ENCODE measurements around the gene CELA3A.
"Not testable (repeated sequence)": the region's sequence is repeated elsewhere in the genome, so short reads cannot be mapped to it uniquely, and the experiment has no call there.

Gene CELA3A, protein sequence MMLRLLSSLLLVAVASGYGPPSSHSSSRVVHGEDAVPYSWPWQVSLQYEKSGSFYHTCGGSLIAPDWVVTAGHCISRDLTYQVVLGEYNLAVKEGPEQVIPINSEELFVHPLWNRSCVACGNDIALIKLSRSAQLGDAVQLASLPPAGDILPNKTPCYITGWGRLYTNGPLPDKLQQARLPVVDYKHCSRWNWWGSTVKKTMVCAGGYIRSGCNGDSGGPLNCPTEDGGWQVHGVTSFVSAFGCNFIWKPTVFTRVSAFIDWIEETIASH

DNA sequence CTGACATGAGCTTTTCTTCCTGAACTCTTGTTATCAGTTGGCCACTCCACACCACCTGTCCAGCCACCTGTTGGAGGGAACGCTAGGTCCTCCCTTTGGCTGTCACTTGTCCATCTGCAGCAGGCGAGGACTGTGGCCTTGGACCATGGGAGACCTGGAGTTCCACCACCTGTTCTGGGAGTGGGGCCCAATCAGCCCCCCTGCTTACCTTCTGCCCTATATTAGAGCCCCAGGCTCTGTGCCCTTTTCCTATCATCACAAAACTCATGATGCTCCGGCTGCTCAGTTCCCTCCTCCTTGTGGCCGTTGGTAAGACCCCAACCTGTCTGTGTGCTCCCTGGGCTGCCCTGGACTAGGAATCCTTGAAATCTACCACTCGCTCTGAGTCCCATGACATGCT lies at the start of gene CELA3A:
TSS of gene CELA3A (plus strand) at position 249 of the 400 bp plus-strand sequence. CDS start at position 267, 18 bp downstream.
- DNase-seq (ENCODE audit: low spot score): no peak

DNA sequence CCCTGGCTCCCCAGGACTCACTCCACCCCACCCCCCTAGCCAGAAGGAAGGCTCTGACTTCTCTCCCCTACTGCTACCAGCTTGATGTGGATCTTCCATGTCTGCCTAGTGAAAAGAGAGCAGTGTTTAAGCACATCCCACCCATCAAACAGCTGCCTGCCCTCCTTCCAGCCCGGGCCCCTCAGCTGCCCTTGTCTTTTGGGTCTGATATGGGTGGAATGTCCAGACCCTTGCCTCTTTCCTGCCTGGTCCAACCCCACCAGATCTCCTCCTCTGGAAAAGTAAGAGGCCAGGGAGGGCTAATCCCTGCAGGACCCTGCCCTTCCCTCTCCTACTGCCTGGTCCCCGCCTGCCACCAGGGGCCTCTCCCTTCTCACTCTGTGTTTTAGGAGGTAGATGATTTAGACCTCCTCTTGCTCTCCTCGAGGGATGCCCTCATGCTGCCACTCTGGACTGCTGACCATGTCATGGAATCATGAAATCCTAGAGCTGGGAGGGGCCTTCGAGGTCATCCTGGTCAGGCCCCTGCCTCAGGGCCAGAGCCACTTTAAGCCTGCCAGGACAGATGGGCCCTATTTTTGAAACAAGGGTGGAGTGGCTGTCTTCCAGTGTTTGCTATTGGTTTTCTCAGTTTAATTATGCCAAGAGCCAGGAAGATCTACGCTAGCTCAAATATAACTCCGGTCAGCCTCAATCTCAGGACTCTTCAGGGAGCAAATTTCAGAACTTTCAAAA lies 48.5 kb upstream of the CELA3A start:
- DNase-seq (ENCODE audit: low spot score): no peak

DNA sequence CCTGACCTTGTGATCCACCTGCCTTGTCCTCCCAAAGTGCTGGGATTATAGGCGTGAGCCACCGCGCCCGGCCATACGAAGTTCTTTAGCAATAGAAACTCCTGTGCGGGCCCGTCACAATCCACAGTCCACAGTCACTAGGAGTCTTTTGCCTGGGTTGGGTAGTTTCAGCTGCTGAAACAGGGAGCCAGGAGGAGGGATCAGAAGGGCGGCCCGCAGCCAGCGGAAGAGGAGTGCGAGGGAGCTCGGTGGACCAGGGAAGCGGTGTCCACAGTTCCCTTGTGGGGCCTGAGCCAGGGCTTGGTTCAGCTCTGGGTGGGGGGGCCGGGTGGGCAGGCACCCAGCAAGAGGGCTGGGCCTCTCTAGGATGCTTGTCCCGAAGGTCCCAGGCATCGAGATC lies 46.4 kb upstream of the CELA3A start:
- no peak for DNase-seq (ENCODE audit: low spot score)

DNA sequence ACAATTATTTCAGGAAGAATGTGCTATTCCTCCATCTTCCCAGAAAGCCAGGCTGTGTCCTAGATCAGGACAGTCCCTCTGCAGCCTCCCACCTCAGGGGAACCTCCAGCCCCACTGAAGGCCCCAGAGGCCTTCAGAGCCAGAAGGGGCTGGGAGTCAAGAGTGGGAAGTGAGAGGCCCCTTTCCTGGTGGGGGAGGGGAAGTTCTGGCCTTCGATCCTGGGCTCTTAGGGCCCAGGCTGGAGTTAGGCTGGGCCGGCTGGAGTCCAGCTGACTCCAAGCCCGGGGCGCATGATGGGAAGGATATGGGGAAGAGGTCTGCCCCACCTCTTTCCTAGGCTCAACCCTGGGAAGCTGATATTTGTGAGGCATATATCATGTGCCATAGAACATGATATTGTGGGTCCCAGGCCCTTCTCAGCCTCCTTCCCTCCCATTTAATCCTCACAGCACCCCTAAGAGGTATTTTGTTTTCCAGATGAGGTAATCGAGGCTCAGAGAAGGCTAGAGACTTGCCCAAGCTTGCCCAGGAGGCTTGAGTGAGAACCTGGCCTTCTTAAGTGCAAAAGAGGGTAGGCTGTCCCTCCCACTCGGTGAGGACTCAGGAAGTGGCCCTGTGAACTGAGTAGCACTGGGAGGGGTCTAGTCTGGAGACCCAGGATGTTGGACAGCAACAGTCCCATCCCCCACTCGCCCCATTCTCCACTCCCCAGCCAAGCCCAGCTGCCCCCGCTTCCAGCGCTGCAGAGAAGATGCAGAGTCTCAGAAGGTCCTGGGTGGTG lies 45.8 kb upstream of the CELA3A start:
- DNase-seq (ENCODE audit: low spot score): no peak

DNA sequence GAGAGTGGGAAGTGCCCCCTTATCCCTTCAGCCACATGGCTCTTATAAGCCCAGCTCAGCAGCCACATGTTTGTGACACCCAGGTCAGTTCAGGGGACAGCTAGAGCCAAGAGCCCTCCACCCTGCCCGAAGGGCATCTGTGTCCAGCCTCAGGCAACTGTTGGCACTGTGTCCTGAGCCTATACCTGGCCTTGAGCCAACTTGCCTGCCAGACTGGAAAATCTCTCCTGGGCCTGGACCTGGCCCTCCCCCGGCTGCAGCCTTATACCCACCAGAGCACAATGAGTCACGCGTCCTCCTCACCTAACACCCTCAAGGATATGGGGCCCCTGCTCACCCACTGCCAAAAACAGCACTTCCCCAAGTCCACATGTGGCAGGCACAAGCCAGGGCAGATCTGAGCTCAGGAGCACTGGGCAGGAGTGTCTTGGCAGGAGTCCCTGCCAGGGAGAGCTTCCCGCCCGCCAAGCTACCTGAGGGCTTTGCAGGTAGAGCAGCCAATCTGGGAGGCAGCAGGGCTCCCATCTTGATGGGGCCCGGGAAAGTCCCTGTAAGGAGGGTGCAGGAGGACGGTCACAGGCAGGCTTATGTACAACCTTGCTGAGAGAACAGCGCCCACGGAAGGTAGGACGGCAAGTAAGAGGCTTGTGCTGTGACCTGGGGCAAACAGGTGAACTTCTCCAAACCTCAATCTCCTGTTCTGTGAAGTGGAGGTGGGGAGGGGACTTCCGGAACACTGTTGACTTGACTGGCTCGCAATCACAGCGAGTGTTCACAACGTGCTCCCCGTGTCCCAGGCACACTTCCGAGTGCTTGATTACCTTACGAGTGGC lies 44.5 kb upstream of the CELA3A start:
- DNase-seq (ENCODE audit: low spot score): no peak

DNA sequence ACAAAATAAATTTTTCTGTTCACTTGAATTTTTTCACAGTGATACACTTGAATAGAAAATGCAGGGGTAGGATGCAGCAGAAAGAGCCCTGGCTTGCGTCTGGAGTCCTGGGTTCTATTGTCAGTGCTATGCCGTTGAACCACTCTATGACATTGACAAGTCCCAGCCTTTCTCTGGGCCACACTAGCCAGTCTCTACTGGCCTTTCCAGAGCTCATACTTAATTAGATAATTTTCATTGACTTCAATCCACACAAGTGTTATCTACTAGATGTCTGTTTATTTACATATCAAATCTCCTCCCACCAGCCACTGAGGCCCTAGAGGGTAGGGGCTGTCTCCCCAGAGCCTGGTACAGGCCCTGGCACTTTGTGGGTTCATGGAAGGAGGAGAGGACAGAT lies 40.1 kb upstream of the CELA3A start:
- no peak for DNase-seq (ENCODE audit: low spot score)

DNA sequence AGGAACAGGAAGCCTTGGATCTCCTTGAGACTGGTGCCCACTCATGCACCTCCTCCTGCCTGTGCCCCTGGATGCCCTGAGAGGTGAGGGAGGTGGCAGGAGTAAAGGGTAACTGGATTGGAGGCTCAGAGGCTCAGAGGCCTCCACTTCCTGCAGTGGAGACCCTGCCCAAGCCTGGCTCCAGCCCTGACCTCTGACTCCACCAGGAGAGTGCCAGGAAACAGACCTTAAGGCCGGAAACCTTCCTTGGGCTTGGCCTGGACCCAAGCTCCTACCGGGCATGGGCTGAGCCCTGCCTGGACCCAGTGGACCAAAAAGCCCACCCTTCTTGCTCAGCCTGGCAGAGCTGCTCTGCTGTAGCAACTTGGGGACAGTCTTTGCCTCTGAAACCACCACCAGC lies 39.7 kb upstream of the CELA3A start:
- no peak for DNase-seq (ENCODE audit: low spot score)

DNA sequence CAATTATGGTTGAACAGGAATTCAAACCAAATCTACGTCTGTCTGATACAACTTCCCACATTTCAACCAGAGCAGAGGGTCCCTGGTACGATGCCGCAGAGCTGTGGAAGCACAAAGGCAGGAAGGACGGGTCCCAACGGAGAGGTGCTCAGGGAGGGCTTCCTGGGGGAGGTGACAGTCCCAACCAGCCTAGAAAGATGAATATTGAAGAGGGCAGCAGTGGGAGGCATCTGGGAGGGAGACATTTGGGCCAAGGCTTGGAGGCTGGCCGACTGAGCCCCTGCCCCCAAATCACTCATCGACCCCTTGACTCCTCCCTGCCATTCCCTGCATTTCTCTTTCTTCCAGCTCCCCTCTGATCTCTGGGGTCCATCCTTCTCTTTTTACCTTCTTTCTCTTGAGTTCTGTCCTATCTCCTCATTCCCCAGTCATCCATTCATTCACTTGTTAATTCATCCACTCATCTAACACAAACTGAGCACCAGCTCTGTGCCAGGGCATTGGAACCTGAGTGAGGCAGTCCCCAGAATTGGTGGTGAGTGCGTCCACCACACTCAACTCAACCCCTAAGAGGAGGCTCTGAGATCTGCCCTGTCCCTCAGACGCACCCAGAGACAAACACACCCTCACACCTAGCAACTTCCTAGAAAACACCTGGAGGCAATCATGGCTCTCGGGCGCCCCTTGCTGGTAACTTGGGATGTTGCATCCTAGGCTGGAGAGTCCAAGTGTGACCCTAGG lies 37.8 kb upstream of the CELA3A start:
- DNase-seq (ENCODE audit: low spot score): peak; percentile 39

DNA sequence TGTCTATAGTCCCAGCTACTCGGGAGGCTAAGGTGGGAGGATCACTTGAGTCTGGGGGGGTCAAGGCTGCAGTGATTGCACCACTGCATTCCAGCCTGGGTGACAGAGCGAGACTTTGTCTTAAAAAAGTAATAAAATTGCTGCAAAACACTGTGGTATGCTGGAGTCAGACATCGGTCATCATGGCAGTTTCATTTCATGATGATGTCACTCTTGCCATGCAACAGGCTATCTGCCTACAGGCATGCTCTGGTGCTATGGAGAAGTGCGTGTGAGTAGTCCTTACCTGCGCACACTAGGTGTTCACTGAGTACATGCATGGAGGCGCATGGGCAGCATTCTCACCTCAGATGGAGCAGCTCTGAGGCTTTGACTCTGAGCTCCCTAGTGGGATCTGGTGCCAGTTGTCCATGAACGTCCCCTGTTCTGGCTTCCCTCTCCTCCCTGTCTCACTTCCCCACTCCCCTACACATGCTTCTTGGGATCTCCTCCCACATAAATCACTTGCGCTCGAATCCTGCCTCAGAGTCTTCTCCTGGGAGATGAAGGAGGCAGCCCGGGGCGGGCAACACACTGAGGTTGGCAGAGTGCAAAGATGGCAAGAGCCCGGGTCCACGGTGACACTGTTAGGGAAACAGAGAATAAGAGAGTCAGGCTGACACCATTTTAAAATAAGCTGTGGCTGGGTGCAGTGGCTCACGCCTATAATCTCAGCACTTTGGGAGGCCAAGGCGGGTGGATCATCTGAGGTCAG lies 35.0 kb upstream of the CELA3A start:
- no peak for DNase-seq (ENCODE audit: low spot score)

DNA sequence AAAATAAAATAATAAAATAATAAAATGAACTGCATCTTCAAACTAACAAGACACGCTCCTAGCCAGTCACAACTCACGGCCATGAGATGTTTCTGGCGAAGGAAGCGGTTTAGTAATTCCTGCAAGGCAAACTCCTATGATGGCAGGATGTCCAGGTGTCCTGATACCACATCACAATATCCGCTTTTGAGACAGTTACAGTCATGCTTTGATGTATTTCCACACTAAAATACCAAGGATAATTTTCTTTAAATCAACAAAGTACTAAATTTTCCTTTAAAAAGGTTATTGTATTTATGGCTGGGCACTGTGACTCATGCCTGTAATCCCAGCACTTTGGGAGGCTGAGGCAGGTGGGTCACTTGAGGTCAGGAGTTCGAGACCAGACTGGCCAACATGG lies 34.2 kb upstream of the CELA3A start:
- not testable (repeated sequence) for DNase-seq (ENCODE audit: low spot score)

DNA sequence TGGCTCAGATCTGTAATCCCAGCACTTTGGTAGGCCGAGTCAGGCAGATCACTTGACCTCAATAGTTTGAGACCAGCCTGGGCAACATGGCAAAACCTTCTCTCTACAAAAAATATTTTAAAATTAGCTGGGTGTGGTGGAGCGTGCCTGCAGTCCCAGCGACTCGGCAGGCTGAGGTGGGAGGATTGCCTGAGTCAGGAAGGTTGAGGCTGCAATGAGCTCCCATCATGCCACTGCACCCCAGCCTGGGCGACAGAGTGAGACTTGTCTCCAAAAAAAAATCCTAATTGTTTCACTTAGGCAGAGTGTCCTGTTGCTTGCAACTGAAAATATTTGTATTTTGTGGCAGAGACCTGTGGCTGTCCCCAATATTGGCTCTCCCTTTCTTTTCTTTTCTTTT lies 32.4 kb upstream of the CELA3A start:
- not testable (repeated sequence) for DNase-seq (ENCODE audit: low spot score)

DNA sequence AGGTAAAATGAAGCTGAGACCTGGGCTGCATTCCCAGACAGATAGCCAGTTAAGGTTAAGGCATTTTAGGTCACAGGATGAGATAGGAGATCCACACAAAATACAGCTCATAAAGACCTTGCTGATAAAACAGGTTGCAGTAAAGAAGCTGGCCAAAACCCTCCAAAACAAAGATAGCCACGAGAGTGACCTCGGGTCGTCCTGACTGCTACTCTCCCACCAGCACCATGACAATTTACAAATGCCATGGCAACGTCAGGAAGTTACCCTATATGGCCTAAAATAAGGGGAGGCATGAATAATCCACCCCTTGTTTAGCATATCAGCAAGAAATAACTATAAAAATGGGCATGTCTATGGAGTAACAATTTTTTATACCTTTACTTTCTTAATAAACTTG lies 30.9 kb upstream of the CELA3A start:
- not testable (repeated sequence) for DNase-seq (ENCODE audit: low spot score)

DNA sequence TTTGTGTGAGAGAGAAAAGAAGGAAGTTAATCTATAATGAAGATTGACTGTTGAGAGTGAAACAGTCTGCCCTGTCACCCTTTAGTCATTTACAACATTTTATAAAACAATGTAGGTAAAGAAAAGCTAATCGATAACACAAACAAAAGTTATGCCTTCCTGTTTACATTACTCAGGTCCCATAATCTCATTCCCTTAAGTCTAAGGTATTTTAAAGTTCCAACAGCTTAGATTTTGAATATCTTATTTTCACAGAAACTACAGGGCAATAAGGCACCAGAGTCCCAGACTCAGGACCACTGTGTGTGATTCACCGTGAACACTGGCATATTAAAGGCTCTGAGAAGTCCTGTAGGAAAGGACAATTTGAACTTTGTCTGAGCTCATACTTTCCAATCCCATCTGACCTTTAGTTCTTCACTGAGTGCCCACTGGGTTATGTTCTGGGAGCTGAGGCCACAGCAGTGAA lies 28.4 kb upstream of the CELA3A start:
- not testable (repeated sequence) for DNase-seq (ENCODE audit: low spot score)

DNA sequence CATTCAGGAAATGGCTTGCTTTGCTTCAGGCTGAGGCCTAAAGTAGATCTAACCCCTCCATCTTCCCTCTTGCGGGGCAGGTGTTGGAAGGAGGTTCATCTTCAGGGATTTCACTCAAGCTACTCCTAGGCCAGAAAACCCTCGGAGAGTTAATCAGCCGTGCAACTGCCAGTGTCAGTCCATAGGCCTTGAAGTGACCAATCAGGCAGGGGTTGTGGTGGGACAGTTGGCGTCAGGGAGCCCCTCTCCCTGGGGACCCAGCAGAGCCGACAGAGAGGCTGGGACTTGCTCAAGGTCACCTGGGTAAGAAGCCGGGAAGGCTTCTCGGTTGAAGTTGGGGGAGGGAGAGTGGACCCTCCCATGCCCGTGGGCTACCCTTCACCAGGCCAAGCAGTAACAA lies 27.5 kb upstream of the CELA3A start:
- not testable (repeated sequence) for DNase-seq (ENCODE audit: low spot score)

DNA sequence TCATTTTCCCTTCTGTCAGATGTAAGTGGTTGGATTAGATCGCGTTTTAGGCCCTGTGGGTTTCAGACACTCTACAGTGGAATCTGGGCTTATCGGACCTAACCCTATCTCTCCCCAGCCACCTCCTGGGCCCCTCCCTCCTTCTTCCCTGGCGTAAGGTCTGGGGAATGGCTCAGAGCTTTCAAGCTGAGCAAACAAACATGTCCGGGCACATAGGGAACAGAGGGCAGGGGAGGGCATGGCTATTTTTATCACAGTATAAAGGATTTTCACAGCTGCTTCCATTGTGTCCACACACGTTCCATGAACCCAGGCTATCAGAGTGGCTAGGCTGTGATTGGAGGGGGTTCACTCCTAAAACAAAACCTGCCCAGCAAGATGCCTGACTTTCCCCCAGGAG lies 26.8 kb upstream of the CELA3A start:
- DNase-seq (ENCODE audit: low spot score): not testable (repeated sequence)

DNA sequence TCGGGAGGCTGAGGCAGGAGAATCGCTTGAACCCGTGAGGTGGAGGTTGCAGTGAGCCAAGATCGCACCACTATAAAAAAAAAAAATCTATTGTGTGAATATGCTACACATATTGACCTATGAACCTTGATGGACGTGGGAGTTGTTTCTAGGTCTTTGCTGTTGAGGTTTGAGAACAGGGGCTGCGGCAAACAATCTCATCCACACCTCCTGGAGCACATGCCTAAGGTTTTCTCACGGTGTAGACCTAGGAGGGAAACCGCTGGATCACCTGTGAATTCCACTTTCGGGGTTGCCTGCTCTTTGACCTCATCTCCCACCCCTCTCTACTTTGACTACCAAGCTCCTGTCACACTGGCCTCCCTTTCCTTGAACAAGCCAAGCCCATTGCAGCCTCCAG lies 26.2 kb upstream of the CELA3A start:
- DNase-seq (ENCODE audit: low spot score): not testable (repeated sequence)

DNA sequence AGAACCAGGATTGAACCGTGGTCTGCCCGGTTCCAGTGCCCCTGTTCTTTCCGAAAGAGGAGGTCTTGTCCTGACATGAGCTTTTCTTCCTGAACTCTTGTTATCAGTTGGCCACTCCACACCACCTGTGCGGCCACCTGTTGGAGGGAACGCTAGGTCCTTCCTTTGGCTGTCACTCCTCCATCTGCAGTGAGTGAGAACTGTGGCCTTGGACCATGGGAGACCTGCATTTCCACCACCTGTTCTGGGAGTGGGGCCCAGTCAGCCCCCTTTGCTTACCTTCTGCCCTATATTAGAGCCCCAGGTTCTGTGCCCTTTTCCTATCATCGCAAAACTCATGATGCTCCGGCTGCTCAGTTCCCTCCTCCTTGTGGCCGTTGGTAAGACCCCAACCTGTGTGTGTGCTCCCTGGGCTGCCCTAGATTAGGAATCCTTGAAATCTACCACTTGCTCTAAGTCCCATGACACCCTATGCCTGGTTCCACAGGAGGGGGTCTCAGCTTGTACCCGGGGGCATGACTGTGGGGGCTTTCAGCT lies 24.7 kb upstream of the CELA3A start, which contains the start of gene CELA3B:
TSS of gene CELA3B (plus strand) at position 320 of the 537 bp plus-strand sequence. CDS start at position 338, 18 bp downstream.
- not testable (repeated sequence) for DNase-seq (ENCODE audit: low spot score)

DNA sequence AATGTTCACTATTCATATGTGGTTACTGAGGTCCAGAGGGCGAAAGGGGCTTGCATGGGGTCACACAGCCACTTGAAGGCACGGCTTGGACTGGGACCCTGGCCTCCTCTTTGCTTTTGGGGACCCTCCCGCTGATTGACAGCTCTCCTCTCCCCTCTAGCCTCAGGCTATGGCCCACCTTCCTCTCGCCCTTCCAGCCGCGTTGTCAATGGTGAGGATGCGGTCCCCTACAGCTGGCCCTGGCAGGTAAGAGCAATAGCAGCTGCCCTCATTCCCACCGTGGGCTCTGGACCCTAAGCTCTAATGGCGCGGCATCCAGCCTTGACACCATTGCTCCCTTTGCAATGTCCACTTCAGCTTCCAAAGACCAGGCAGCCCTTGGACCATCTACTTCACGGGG lies 23.2 kb upstream of the CELA3A start:
- not testable (repeated sequence) for DNase-seq (ENCODE audit: low spot score)

DNA sequence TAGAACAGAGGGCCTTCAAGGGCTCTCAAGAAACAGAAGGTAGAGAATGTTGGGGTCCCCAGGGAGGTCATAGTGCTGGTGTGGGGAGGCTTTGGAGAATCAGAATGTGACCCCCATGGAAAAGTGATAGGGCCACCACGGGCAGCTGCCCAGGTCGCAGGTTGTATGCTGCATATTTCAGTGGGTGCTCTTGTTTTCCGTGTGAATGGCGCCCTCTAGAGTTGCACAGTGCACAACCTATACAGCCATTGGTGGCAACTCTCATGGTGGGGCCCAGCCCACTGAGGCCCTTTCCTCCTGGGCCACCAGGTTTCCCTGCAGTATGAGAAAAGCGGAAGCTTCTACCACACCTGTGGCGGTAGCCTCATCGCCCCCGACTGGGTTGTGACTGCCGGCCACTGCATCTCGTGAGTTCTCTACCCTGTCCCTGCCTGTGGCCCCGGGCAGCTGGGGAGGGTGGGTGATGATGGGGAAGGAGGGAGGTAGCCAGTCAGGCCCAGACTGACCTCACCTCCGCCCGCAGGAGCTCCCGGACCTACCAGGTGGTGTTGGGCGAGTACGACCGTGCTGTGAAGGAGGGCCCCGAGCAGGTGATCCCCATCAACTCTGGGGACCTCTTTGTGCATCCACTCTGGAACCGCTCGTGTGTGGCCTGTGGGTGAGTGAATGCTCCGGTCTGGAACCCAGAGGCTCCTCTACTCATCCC lies 20.8 kb upstream of the CELA3A start:
- not testable (repeated sequence) for DNase-seq (ENCODE audit: low spot score)

Measured in COLO829 (cell line).